ENCODE measurements around the gene ANKRD44.

- TF ChIP-seq CTCF (IDR thresholded peaks at IDR 0.05) (no peak), POLR2A (IDR thresholded peaks at IDR 0.05) (no peak)
Measured at GRCh38 chr2:197130318-197130717, 180.3 kb downstream of the ANKRD44 start.
